ENCODE results near the gene PEX16.
"Not testable (repeated sequence)": the region's sequence is repeated elsewhere in the genome, so short reads cannot be mapped to it uniquely, and the experiment has no call there.

Gene PEX16

DNA sequence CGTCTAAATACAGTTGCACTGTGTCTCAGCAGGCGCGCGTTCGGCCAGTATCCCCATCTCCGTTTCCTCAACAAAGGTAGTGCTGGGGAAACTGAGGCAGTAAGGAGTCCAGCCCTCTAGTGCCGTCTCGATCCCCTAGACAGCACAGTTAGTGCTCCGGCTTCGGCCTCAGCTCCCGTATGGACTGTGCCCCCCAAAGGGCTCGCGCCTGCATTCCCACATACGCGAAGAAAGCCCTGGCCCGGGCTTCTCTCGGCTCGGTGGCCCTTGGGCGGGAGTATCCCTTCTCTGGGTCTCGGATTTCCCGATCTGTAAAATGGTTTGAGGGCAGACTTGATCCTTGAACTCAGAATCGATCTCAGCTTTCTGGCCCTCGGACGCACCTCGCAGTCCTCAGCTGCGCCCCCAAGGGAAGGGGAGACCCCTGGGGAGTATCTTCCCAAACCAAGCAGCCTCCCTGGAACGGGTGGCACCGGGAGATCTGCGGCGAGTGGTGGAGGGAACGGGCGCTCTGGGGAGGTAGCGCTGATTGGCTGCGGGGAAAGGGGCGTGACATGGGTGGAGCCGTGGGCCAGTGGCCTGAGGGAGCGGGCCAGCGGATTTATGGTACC lies 759 bp upstream of the PEX16 start:
- DNase-seq (ENCODE audit: low spot score), result peak; percentile 80

DNA sequence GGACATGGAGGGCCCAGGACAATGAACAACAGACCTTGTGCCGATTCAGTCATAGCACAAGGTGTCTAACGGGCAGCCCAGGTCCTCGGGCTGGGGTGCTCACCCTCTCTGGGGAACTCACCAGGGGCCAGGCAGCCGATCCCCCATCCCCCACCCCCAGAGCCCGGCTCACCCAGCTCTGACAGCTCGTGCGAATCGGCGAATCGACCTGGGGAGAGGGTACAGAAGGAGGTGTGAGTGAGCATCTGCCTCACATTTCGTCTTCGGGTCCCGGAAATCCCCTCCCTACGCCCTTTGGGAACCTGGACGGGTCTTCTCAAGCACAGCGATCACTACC lies 423 bp downstream of the PEX16 start:
- no peak for DNase-seq (ENCODE audit: low spot score)

DNA sequence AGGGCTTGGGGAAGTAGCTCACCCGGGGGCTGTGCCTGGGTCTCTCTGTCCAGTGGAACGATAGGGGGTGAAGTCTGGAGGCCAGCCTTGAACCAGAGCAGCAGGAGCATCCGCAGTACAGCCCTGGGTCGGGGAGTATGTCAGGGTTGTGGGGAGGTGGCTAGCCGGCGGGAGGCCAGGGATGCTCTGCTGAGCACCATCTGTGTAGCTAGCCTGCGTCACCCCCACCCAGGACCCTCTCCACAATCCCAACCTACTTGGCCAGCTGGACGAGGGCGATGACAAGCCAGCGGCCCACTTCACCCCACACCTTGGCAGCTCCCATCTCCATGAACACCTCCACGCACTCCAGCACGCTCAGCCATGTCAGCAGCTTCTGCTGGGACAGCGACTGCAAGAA lies 2.2 kb downstream of the PEX16 start:
- no peak for DNase-seq (ENCODE audit: low spot score)

DNA sequence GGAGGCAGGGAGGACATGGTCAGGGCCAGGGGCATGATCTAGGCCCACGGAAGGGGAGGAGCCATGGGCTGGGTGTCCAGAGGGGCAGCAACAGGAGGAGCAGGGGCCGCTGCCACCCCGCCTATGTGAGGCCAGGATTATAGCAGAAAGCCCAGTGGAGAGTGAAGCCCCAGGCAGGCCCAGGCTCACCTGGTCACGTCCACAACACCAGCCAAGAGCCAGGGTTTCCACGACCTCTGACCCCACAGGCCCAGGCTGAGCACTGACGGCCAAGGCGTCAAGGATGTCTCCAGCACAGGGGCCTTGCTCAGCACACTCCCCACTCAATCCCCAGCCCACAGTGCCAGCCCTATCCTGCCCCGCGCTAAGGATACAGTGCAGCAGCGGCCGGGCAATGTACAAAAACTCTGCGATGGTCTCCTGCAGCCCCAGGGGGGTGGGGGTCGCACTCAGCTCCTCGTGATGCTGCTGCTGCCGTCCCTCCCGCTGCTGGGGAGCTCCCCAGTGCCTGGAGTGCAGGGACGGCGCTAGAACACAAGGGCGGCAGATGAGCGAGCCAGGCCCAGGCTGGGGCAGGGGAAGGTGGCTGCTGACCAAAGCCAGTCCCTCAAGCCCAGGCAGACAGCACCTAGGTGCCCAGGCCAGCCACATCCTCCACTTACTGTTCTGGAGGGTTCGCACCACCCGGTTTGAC lies 3.6 kb downstream of the PEX16 start:
- no peak for DNase-seq (ENCODE audit: low spot score)

DNA sequence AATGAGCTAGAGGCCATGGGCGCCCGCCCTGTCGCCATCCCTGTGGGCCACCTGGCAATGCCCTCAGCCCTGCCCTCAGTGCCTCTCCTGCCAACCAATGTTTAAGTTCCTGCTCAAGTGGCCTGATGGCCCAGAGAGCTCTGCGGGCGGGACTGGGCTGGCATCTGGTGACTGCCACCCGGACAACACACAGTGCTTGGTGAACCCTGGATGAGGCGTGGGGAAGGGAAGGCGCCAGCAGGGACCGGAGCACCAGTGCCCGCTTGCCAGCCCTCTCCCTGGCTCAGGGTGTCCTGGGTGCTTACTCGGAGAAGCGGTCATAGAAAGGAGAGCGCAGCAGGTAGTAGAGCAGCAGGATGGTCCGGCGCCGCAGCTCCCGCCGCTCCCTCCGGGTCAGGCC lies 4.2 kb downstream of the PEX16 start:
- DNase-seq (ENCODE audit: low spot score), result no peak

DNA sequence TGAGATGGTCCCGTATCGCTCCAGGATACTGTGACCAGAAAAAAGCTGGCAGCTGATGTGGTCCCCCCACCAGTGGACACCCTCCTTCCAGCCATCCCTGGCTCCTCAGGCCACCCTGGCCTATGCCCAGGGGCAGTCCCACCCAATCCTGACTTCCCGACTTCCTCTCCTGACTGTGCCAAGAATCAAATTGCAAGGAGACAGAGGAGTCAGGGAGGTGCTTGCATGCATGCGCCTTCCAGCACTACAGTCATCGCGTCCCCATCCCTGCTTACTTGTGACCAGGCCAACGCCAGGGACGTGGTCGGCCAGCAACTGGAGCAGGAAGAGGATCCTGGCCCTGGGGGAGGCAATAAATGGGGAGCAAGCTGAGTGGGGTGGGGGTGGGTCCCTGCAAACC lies 7.1 kb downstream of the PEX16 start:
- DNase-seq (ENCODE audit: low spot score), result no peak

DNA sequence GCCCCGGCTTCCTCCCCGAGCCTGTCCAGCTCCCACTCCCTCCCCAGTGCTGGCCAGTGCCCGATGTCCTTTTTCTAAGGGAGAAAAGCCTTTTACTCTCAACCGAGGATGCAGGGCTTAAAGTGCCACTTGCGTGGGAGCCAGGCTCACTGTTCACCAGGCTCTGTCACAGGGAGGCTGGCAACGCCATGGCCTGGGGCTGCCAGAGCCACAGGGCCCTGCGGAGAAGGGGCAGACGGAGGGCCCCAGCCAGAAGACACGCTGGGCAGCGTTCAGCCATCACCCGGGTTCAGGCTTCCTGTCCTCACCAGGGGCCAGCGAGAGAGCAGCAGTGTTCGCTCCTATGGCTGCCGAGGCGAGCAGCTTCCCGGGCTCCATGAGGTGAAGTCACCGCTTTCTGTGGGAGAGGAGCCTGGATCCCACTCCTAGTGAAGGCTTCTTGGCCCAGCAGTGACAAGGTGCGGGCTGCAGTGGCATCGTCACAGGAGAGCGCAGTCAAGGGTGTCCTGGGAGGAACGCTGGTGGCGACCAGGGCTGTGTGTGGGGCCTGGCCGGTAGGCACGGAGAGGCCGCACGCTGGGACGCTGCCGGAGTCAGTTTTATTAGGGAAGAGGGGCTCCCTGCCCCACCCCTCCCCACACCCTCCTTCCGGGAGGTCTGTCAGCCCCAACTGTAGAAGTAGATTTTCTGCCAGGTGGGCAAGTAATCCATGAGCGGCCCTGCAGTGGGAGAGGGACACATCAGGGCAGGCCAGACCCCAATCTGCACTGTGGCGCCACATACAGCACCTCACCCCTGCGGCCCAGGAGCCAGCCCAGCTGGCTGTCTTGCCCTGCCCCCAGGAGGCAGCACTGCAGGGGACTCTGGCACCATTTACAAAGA lies 7.8 kb downstream of the PEX16 start:
- DNase-seq (ENCODE audit: low spot score), result no peak

DNA sequence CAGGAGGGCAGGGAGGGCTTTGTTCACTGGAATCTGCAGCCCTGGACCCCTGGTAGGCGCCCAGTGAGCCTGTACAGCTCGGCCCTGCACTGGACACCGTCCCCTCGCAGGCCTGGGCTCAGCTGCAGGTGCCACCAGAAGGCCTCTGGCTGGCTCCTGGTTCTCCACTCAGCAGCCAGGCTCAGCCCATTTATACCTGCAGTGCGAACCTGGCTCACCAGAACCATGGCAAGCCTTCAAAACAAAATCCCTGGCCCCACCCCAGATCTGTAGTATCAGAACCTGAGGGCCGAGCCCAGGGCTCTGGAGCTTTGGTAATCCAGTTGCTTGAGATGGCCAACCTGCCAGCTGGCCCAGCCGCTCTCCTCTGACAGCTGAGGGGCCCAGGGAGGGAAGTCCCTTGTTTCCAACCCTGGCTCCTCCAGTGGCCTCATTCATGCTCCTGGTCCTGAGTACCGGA lies 9.7 kb downstream of the PEX16 start:
- DNase-seq (ENCODE audit: low spot score), result no peak

DNA sequence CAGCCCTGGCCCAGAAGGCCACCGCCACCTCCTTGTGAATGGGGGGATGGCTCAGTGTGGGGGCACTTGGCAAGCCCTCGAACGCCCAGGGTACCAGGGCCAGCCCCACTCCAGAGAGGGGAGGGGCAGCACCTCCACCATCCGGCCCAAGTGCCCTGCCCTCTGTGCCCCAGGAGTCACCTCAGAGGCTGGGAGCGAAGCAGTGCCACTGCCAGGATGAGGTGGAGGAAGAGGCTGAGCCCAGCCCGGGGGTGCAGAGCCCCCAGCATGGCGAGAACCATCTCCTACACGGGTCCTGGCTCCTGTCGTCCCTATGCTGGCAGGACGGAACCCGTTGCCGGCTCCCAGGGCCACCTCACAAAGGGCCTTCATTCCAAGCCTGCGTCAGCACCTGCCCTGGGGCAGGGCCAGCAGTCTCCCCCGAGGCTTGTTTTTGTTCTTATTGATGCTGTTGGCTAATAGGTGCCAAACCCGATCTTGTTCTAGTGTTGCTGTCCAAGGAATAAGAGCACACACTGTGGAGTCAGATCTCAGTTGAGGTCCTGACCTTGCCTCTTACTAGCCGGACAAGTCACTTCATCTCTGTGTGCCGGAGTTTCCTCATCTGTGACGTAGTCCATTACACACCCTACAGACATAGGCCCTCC lies 10.6 kb downstream of the PEX16 start, which contains the start of gene FREY1:
Gene FREY1 (minus strand): TSS at position 307 of the 647 bp plus-strand sequence. CDS start 26 bp downstream, at position 281.
- DNase-seq (ENCODE audit: low spot score), result no peak

DNA sequence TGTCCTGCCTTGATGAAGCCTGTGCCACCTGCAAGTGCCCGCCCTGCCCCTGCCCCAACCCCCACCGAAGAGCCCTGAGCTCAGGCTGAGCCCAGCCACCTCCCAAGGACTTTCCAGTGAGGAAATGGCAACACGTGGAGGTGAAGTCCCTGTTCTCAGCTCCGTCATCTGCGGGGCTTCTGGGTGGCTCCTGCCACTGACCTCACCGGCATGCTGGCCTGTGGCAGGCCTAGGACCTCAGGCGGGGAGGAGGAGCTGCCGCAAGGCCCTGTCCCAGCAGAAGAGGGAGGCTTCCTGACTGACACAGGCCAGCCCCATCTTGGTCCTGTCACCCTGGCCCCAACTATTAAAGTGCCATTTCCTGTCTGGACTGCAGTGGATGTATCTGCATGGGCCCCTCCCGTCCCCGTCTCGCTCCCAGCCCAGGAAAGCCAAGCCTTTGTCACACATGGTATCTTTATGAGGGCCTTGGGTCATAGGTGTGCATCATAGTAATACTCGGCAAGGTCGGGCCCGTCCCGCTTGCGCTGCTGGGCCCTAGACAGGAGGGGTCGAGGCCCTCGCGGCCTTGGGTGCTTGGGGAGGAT lies 11.5 kb downstream of the PEX16 start:
- no peak for DNase-seq (ENCODE audit: low spot score)

DNA sequence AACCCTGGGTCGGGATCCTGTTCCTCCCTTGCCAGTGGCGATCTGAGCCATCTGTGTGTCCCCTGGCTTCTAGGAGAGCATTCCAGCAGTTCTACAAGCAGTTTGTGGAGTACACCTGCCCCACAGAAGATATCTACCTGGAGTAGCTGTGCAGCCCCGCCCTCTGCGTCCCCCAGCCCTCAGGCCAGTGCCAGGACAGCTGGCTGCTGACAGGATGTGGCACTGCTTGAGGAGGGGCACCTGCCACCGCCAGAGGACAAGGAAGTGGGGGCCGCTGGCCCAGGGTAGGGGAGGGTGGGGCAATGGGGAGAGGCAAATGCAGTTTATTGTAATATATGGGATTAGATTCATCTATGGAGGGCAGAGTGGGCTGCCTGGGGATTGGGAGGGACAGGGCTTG lies 12.1 kb downstream of the PEX16 start:
- not testable (repeated sequence) for DNase-seq (ENCODE audit: low spot score)

DNA sequence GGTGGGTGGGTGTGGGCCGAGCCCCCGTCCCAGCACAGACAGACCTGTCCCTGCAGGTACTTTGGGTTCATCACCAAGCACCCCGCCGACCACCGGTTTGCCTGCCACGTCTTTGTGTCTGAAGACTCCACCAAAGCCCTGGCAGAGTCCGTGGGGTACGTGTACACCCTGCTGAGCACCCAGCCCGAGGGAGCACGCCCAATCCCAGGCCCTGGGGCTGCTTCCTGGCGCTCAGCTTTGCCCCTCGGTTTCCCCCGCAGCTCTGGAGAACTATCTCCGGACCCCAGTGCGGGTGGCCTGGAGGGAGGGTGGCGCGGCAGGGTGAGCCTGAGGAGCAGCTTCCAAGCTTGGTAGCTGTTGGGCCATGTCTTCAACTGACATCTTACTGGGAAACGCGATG lies 12.6 kb downstream of the PEX16 start:
- no peak for DNase-seq (ENCODE audit: low spot score)

DNA sequence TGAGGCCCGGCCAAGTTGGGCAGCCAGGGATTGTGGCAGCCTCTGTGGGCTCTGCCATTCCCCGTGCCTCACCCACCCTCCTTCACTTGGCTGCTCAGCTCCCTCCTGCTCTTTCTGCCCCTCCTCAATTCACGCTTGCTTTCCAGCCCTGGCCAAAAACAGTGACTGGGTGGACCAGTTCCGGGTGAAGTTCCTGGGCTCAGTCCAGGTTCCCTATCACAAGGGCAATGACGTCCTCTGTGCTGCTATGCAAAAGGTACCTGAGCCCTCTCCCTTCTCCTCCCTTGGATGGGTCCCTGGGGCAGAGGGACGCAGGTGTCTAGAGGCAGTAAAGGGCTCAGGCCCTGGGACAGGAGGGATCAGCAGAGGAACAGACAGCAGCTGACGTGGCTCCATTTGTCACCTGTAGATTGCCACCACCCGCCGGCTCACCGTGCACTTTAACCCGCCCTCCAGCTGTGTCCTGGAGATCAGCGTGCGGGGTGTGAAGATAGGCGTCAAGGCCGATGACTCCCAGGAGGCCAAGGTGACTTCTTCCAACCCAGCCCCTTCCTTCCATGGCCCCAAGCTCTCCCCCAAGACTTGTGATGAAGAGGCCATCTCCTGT lies 13.3 kb downstream of the PEX16 start:
- DNase-seq (ENCODE audit: low spot score), result no peak

DNA sequence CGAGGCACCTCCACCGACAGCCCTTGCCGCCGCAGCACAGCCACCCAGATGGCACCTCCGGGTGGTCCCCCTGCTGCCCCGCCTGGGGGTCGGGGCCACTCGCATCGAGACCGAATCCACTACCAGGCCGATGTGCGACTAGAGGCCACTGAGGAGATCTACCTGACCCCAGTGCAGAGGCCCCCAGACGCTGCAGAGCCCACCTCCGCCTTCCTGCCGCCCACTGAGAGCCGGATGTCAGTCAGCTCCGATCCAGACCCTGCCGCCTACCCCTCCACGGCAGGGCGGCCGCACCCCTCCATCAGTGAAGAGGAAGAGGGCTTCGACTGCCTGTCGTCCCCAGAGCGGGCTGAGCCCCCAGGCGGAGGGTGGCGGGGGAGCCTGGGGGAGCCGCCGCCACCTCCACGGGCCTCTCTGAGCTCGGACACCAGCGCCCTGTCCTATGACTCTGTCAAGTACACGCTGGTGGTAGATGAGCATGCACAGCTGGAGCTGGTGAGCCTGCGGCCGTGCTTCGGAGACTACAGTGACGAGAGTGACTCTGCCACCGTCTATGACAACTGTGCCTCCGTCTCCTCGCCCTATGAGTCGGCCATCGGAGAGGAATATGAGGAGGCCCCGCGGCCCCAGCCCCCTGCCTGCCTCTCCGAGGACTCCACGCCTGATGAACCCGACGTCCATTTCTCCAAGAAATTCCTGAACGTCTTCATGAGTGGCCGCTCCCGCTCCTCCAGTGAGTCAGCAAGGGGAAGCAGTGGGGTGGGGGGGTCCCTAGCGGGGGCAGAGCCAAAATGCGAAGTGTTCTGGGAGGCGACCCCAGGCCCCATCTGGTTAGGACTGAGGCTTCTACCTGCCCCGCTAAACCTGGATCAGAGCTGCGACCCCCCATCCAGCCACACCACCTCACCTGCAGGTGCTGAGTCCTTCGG lies 15.0 kb downstream of the PEX16 start:
- no peak for DNase-seq (ENCODE audit: low spot score)

DNA sequence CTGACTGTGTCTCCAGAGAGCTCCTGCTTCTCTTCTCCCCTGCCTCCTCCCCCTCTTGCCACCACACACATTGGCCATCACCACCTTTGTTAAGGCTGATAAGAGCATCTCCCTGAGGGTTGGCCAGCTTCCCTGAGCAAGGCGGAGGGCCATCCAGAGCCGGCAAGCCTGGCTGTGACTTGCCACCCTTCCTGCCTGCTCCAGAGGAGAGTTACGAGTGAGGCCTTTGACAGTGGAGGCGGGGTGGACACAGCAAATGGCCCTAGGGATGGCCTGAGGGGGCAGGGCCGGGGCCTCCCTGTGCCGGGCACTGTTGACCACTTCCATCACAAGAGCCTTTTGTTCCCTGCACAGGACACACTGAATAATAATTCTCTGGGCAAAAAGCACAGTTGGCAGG lies 16.1 kb downstream of the PEX16 start:
- peak; percentile 93 for DNase-seq (ENCODE audit: low spot score)

DNA sequence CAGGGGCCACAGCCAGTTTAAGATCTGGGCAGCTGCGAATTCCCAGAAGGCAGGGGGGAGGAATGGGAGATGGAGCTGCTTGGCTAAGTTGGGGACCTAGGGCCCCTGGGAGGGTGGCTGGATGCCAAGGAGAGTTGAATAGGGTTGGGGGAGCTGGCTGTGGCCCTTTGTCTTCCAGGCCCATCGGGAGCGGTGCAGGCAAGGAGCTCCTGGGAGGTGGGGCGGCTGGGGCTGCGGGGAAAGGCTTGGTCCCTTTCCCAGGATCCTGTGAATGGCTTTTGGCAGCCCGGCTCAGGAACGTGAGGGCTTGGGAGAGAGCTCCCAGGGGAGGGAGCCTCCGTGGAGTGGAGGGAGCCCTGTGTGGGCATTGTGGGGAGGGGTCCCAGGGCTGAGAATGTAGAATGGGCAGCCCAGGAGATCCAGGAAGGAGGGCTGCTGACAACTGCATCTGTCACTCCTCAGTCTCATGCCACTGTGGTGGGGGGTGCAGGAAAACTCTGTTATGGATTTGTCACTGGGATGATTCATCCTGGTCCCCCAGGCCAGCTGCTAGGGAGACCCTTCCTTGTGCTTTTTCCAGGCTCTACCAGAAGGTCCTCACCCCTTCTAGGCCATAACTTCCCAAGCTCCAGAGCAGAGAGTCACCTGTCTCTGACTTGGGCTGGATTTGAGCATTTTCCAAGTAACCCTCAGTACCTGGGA lies 16.6 kb downstream of the PEX16 start:
- DNase-seq (ENCODE audit: low spot score), result peak; percentile 68

DNA sequence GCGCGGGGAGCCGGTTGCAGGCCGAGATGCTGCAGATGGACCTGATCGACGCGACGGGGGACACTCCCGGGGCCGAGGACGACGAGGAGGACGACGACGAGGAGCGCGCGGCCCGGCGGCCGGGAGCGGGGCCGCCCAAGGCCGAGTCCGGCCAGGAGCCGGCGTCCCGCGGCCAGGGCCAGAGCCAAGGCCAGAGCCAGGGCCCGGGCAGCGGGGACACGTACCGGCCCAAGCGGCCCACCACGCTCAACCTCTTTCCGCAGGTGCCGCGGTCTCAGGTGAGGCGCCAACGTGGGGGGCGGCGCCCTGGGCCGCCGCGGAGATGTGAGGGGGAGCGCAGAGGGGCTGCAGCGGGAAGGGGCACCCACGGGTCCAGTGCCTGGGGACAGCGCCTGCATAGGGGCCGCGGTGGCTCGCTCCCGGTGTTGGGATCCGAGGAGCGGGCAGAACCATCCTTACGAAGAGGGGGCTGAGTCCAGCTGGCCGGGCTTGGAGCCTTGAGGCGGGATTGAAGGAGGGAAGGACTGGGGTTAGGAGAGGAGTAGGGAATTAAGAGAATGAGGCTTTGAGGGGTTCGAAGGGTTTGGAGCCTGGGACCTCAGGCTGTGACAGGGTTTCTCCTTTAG lies 17.4 kb downstream of the PEX16 start:
- not testable (repeated sequence) for DNase-seq (ENCODE audit: low spot score)

DNA sequence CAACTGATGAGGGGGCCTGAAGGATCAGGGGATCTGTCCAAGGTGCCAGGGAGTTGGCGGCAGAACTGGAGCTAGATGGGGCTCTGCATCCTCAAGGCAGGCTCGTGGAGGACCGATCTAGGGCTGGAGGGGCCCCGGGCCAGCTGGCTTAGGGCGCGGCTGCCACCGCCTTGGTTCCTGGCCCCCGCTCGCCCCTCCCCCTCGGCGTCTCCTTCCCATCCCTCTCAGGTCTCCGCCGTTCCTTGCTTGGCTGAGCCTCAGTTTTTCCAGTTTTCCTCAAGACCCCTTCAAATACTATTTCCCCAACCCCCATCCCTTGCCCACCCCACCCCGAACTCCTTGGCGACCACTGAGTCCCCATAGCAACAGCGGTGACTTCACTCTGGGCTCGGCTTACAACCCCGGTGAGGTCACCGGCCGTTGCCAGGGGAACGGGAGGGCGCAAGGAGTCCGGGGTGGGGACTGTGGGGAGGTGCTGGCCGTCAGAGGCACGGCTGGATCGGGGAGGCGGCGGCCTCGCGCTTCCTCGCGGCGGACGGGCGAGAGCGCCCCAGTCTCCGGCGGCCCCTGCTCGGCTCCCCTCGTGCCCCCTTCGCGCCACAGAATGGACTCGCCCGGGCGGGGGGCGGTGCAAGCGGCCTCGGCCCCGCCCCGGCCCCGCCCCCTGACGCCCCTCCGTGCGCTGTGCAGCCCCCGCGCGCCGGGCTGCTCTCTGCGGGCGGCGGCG lies 18.1 kb downstream of the PEX16 start:
- peak; percentile 94 for DNase-seq (ENCODE audit: low spot score)

DNA sequence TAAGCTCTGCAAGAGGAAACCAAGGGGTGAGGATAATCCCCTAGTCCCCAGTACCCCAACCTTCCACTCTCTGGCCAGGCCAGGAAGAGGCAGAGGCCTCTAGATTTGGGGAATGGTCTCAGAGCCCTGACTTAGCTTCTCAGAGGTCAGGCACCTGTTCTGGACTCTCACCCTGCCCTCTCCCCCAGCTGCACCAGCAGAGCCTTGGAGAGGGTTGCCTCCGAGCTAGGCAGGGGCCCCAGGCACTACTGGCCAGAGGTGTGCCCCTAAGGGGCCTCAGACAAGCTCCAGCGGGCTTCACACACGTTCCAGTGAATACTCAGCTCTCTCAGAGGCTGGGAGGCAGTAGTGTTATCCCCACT lies 18.6 kb downstream of the PEX16 start:
- no peak for DNase-seq (ENCODE audit: low spot score)

Data from putamen (tissue), 1 donor.